GM12872 (cell line): Measurements from ENCODE around the gene SORBS2.

Source experiments
- TF ChIP-seq, protein P1 (sequence below): IDR thresholded peaks from 3 replicates; pipeline ENCODE4 v1.5.1; 2011; ENCODE audit warnings: low read depth, mild to moderate bottlenecking, low read length, moderate library complexity; ENCODE audit not compliant: insufficient read depth

The SORBS2 gene

DNA sequence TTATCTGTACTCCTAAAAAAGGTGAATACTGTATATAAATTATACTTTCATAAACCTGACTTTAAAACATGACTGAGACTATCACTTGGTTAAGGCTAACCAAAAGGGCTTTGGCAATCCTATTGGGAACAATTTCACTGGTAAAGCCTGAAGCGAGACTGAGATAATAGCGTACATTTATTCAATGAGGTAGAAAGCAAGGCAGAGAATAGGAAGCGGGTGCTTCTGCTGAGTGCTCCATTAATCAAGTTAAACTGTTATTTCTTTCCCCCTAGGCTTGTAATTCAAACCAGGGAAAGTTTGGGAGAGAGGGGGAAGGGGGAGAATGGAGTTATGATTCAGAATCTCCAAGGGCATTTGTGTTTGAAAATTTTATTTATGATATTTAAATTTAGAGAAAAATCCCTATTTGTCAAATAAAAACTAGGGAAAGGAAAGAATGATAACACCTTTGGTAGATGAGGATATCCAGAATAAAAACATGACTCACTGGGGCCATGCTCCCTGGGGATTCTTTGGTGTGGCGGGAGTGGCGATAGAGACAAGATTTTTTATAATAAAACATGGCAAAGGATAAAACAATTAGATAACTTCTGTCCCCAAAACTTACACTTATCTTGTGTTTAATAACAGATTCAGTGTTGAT lies 34.6 kb upstream of the SORBS2 start:
- TF ChIP-seq, protein P1, sequence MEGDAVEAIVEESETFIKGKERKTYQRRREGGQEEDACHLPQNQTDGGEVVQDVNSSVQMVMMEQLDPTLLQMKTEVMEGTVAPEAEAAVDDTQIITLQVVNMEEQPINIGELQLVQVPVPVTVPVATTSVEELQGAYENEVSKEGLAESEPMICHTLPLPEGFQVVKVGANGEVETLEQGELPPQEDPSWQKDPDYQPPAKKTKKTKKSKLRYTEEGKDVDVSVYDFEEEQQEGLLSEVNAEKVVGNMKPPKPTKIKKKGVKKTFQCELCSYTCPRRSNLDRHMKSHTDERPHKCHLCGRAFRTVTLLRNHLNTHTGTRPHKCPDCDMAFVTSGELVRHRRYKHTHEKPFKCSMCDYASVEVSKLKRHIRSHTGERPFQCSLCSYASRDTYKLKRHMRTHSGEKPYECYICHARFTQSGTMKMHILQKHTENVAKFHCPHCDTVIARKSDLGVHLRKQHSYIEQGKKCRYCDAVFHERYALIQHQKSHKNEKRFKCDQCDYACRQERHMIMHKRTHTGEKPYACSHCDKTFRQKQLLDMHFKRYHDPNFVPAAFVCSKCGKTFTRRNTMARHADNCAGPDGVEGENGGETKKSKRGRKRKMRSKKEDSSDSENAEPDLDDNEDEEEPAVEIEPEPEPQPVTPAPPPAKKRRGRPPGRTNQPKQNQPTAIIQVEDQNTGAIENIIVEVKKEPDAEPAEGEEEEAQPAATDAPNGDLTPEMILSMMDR, result no peak

DNA sequence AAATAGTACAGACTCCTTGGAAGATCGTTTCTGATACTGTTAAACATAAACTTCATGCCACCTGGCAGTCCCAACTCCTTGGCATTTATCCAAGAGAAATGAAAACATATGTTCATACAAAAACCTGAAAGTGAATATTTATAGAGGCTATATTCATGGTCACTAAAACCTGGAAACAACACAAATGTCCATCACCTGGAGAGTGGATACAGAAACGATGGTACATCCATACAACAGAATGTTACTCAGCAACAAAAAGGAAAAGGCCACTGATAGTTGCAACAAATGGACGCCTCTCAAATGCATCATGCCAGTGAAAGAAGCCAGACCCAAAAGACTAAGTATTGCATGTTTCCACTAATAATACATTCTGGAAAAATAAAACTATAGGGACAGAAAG lies 34.0 kb upstream of the SORBS2 start:
- TF ChIP-seq, protein P1, result no peak

DNA sequence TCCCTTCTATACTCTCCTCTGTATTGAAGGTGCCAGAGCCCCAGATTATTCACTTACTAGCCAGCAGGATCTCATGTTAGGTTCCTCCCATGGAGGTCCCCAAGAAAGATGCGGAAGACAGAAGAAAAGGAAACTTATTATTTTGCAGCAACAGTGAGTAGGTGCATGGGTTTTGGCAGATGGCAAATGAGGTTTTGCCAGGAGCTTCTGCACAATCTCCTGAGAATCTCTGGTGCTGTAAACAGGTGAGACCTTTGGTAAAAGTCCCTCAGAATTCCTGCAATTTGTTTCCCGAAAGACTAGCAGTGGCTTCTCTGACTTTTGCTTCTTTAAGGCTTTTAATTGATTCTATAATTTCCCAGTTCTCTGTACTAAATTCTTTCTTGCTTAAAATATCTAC lies 29.5 kb upstream of the SORBS2 start:
- TF ChIP-seq, protein P1, result no peak

DNA sequence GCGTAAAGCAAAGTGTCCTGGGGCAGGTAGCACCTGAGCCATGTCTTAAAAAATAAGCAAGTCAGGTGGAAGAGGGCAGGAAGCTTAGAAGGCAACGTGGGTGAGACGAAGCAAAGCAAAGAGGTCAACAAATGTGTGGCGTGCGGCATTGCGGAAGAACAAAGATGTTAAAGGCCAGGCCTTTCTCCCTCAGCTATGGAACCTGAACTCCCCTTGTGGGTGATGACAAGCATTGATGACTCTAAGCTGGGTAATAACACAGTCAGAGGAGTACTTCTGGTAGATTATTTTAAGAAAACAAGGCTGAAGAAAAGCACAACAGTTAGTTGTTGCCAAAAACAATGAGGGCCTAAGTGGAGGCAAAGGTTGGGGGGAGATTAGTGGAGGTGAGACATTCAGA lies 29.0 kb upstream of the SORBS2 start:
- TF ChIP-seq, protein P1, result no peak

DNA sequence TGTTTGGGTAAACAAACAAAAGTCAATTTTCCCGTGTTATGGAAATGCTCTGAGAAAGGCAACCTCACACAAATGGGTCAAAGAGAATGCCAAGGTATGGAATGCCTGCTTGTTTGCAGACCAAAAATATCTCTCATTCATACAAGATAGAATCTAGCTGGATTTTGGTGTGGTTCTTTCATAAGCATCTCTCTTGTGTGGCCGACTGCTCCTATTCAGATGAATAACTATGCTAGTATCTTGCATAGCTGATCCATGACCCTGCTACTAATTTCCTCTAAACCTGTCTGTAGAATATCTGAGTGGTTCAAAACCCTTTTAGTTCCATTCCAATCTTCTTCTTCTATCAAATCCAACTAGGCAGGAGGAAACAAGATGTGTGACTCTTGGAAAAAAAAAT lies 28.2 kb upstream of the SORBS2 start:
- TF ChIP-seq, protein P1, result no peak

DNA sequence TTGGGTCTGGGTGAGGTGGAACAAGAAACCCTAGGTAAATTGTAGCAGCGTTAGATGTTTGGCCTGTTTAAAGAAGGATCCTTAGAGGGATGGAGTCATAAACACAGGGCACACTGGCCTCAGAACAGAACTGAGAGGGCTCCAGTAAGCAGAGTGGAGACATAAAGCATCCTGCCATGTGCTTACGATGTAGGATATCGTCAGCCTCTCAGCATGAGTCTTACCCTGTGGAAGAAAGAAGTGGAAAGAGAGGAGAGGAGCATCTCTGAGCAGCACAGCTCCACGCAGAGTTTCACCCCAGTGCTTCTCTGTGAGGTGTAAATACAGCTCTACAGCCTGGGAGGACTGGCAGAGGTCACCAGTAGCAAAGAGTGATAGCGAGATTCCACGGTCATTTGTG lies 27.8 kb upstream of the SORBS2 start:
- TF ChIP-seq, protein P1, result no peak

DNA sequence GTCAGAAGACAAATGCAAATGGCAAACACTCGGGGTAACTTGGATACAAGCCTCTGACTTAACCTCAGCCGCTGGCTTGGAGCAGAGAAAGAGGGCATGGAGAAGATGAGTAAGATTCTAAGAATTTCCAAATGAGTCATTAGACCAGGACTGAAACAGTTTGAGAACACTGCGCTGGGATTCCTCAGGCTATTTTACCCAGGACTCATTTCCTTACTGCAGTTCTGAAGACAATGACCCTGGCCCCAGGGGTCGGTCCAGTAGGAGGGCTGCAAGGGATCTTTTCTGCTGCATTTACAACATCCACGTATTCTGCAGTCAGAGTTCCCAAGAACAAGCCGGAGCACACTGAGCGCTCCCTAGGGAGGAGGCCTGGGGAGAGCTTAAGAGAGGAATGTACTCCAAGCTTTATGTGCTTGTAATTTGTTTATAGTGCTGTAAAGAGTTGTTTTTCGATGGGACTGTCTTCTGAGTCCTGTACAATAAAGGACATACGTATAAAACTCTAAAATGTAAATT lies 27.3 kb upstream of the SORBS2 start:
- TF ChIP-seq, protein P1, result no peak
